Suprapubic skin (tissue), 3 donors: ENCODE measurements around the gene PLEKHO2.

Experiments used
- CTCF ChIP-seq, 2 donors: fragments of 200-600 bp in 1 of 2; fragments of 450-650 bp in 1 of 2; sonication (generic) in 1 of 2; IDR thresholded peaks; one replicate each; pipeline ENCODE4 v1.5.1; 2016 to 2019; ENCODE audit warnings: antibody characterized with exemption in 2 of 2, mild to moderate bottlenecking in 1 of 2, moderate library complexity in 1 of 2
- EP300 ChIP-seq: sonication (generic); formaldehyde crosslinking; IDR thresholded peaks from one replicate; pipeline ENCODE4 v1.6.1; 2017; ENCODE audit warnings: antibody characterized with exemption
- POLR2A ChIP-seq, 2 donors: fragments of 450-650 bp; IDR thresholded peaks; one replicate each; pipeline ENCODE4 v1.6.1; 2017; ENCODE audit warnings: antibody characterized with exemption in 2 of 2, mild to moderate bottlenecking in 2 of 2, moderate library complexity in 2 of 2

GRCh38 chr15:64845831-64846595, 4.3 kb downstream of the PLEKHO2 start:
- TF ChIP-seq CTCF (IDR thresholded peaks at IDR 0.05) (no peak), EP300 (no peak), POLR2A (IDR thresholded peaks at IDR 0.05) (no peak)
